H1 (cell line): ENCODE data around the gene PPA2. TPM values are rescaled to one million over a fixed set of nuclear protein-coding genes. Genes with fewer than 3 reads are reported as not detected.

Experiments used
- CTCF ChIA-PET: fragments of 300-600 bp; sonication (Branson Sonifier 250); formaldehyde crosslinking; loops from one replicate; lab custom pipeline; 2021; ENCODE audit not compliant: partially characterized antibody; lab: Charles Lee
- POLR2A ChIA-PET: fragments of 300-600 bp; sonication (Branson Sonifier 250); formaldehyde crosslinking; loops from one replicate; lab custom pipeline; 2021; ENCODE audit warnings: inconsistent platforms; ENCODE audit not compliant: partially characterized antibody; lab: Charles Lee
- DNase-seq, 2 experiments: peaks; one replicate each; pipeline versions ENCODE4 v3.0.0 to v3.0.0-alpha.2; 2010 to 2022; ENCODE audit warnings: low spot score in 2 of 2, low read depth in 1 of 2, mixed read lengths in 1 of 2
- FAIRE-seq: peaks from 2 replicates; lab custom pipeline; 2011; peaks lifted over from hg19 to GRCh38; lab: Jason Lieb, UNC
- H2AFZ ChIP-seq: 2 replicates; pipeline ENCODE4 v1.8.1; 2012; ENCODE audit warnings: low read length, inconsistent platforms
- H2AK5ac ChIP-seq: 2 replicates; pipeline ENCODE4 v1.6.1; 2013; ENCODE audit warnings: low read depth, low read length
- H2BK120ac ChIP-seq: replicated peaks from 2 replicates; pipeline ENCODE3; 2013; ENCODE audit warnings: low read depth, low read length, inconsistent platforms
- H2BK12ac ChIP-seq: 2 replicates; pipeline ENCODE4 v1.6.1; 2013; ENCODE audit warnings: low read depth, low read length
- H2BK15ac ChIP-seq: 2 replicates; pipeline ENCODE4 v1.6.1; 2013; ENCODE audit warnings: low read length
- H2BK20ac ChIP-seq: 2 replicates; pipeline ENCODE4 v1.6.1; 2013; ENCODE audit warnings: low read length
- H2BK5ac ChIP-seq: 2 replicates; pipeline ENCODE4 v1.6.1; 2013; ENCODE audit warnings: low read depth, low read length
- H3K14ac ChIP-seq: 2 replicates; pipeline ENCODE4 v1.6.1; 2013; ENCODE audit warnings: inconsistent platforms; ENCODE audit not compliant: insufficient read length
- H3K18ac ChIP-seq: 2 replicates; pipeline ENCODE4 v1.6.1; 2013; ENCODE audit warnings: low read length; ENCODE audit errors: extremely low read depth
- H3K23ac ChIP-seq: 2 replicates; pipeline ENCODE4 v1.6.1; 2013; ENCODE audit warnings: inconsistent platforms; ENCODE audit not compliant: insufficient read length
- H3K23me2 ChIP-seq: 2 replicates; pipeline ENCODE4 v1.6.1; 2013; ENCODE audit warnings: low read depth, low read length
- H3K27ac ChIP-seq: 2 replicates; pipeline ENCODE4 v1.6.1; 2011; ENCODE audit warnings: low read depth, low read length, inconsistent platforms
- H3K27me3 ChIP-seq, 4 experiments: replicated peaks in 1 of 4; 1 replicate in 1 of 4; 2 replicates in 3 of 4; pipeline versions ENCODE4 v1.6.1 to v1.8.1; 2011 to 2013; ENCODE audit warnings: low read length in 3 of 4, mild to moderate bottlenecking in 3 of 4, inconsistent platforms in 2 of 4, mixed read lengths in 2 of 4, moderate library complexity in 1 of 4; ENCODE audit not compliant: control insufficient read depth in 3 of 4, insufficient read depth in 3 of 4; ENCODE audit errors: extremely low read depth in 1 of 4
- H3K36me3 ChIP-seq, 4 experiments: 2 replicates each; pipeline versions ENCODE4 v1.6.1 to v1.8.1; 2011 to 2013; ENCODE audit warnings: mild to moderate bottlenecking in 4 of 4, low read length in 3 of 4, moderate library complexity in 2 of 4, control low read depth in 1 of 4, inconsistent platforms in 1 of 4; ENCODE audit not compliant: insufficient read depth in 4 of 4, control insufficient read depth in 2 of 4
- H3K4ac ChIP-seq: replicated peaks from 2 replicates; pipeline ENCODE3; 2013; ENCODE audit warnings: low read length, low read depth, mixed read lengths, inconsistent platforms; ENCODE audit not compliant: insufficient read length
- H3K4me1 ChIP-seq, 4 experiments: replicated peaks in 1 of 4; 1 replicate in 1 of 4; 2 replicates in 3 of 4; pipeline versions ENCODE4 v1.6.1 to v1.8.1; 2011 to 2013; ENCODE audit warnings: low read length in 3 of 4, inconsistent platforms in 2 of 4, mixed read lengths in 1 of 4; ENCODE audit not compliant: insufficient read depth in 4 of 4, control insufficient read depth in 3 of 4
- H3K4me2 ChIP-seq, 2 experiments: 2 replicates each; pipeline versions ENCODE4 v1.6.1 to v1.8.1; 2011 to 2013; ENCODE audit warnings: low read depth in 2 of 2, low read length in 2 of 2, control low read depth in 1 of 2, inconsistent platforms in 1 of 2, mild to moderate bottlenecking in 1 of 2; ENCODE audit not compliant: insufficient read depth in 1 of 2
- H3K4me3 ChIP-seq, 4 experiments: fragments of 200-600, 300-600 bp in 1 of 4; sonication (generic), shearing (Covaris generic), sonication (Bioruptor Twin) in 1 of 4; 2 replicates each; pipeline versions ENCODE4 v1.5.1 to v1.8.1; 2011 to 2016; ENCODE audit warnings: low read length in 4 of 4, low read depth in 3 of 4, control low read depth in 2 of 4, inconsistent platforms in 2 of 4, mild to moderate bottlenecking in 2 of 4, mixed read lengths in 1 of 4, moderate library complexity in 1 of 4; ENCODE audit not compliant: insufficient read depth in 2 of 4; ENCODE audit errors: extremely low read depth in 1 of 4
- H3K56ac ChIP-seq: replicated peaks from 2 replicates; pipeline ENCODE3; 2013; ENCODE audit warnings: low read depth, mild to moderate bottlenecking, mixed read lengths, low read length, inconsistent platforms; ENCODE audit not compliant: insufficient read length
- H3K79me1 ChIP-seq: 2 replicates; pipeline ENCODE4 v1.6.1; 2013; ENCODE audit warnings: low read depth, low read length, control low read depth
- H3K79me2 ChIP-seq, 2 experiments: 2 replicates each; pipeline versions ENCODE4 v1.6.1 to v1.8.1; 2012 to 2013; ENCODE audit warnings: low read length in 2 of 2, mild to moderate bottlenecking in 2 of 2, inconsistent platforms in 1 of 2; ENCODE audit not compliant: insufficient read depth in 2 of 2, control insufficient read depth in 1 of 2
- H3K9ac ChIP-seq, 4 experiments: replicated peaks in 1 of 4; 1 replicate in 1 of 4; 2 replicates in 3 of 4; pipeline versions ENCODE4 v1.6.1 to v1.8.1; 2011 to 2013; ENCODE audit warnings: low read depth in 3 of 4, low read length in 3 of 4, control low read depth in 2 of 4, mild to moderate bottlenecking in 2 of 4, moderate library complexity in 2 of 4, inconsistent platforms in 1 of 4; ENCODE audit errors: extremely low read depth in 1 of 4
- H3K9me3 ChIP-seq, 2 experiments: 2 replicates each; pipeline versions ENCODE4 v1.6.1 to v1.8.1; 2012 to 2013; ENCODE audit warnings: mild to moderate bottlenecking in 2 of 2, moderate library complexity in 2 of 2, control low read depth in 1 of 2, inconsistent platforms in 1 of 2, low read depth in 1 of 2, low read length in 1 of 2, mixed read lengths in 1 of 2; ENCODE audit not compliant: insufficient read depth in 2 of 2
- H4K20me1 ChIP-seq, 2 experiments: replicated peaks in 1 of 2; 2 replicates each; pipeline versions ENCODE3 to v1.8.1; 2011 to 2013; ENCODE audit warnings: inconsistent platforms in 2 of 2, low read length in 2 of 2, mild to moderate bottlenecking in 1 of 2; ENCODE audit not compliant: insufficient read depth in 2 of 2, control insufficient read depth in 1 of 2
- H4K5ac ChIP-seq: 2 replicates; pipeline ENCODE4 v1.6.1; 2013; ENCODE audit warnings: low read length, low read depth, mixed read lengths, inconsistent platforms; ENCODE audit not compliant: insufficient read length
- H4K8ac ChIP-seq: 2 replicates; pipeline ENCODE4 v1.8.0; 2013; ENCODE audit warnings: mild to moderate bottlenecking, moderate library complexity, low read length, inconsistent platforms; ENCODE audit not compliant: insufficient read depth; ENCODE audit errors: extremely low read depth
- H4K91ac ChIP-seq: replicated peaks from 2 replicates; pipeline ENCODE3; 2013; ENCODE audit warnings: low read length, mixed read lengths, inconsistent platforms; ENCODE audit not compliant: insufficient read length
- BCL11A ChIP-seq, 2 experiments: IDR thresholded peaks; one replicate each; pipeline ENCODE4 v1.6.1; 2011; ENCODE audit warnings: low read depth in 2 of 2, low read length in 2 of 2, mild to moderate bottlenecking in 2 of 2
- WGBS, 2 experiments: shearing (Covaris generic) in 1 of 2; methylation state at CpG; one replicate each; pipeline versions ENCODE4 v1.1.6 to v1.1.7; 2013 to 2015; ENCODE audit warnings: low lambda C conversion rate in 2 of 2, mixed read lengths in 2 of 2, inconsistent platforms in 1 of 2, low coverage in 1 of 2, missing lambda C conversion rate in 1 of 2; ENCODE audit not compliant: insufficient replicate concordance in 2 of 2, insufficient coverage in 1 of 2, insufficient read length in 1 of 2; ENCODE audit errors: extremely low coverage in 1 of 2, missing lambda C conversion rate in 1 of 2; 5-methylcytosine and 5-hydroxymethylcytosine counted together
- polyA plus RNA-seq, 7 experiments: library from polyadenylated mRNA; depleted of rRNA in 3 of 7; stranded (reverse) in 5 of 7; unstranded in 2 of 7; fragments of >200 nt in 5 of 7; fragments of 200-250 nt in 2 of 7; gene quantifications; 1 replicate in 5 of 7; 2 replicates in 1 of 7; 4 replicates in 1 of 7; pipeline versions ENCODE4 v1.2.1 to v1.2.3, GENCODE V29; 2011 to 2013; ENCODE audit warnings: missing spikeins in 2 of 7, mixed read lengths in 2 of 7
- total RNA-seq: library from RNA; stranded (reverse); fragmentation: NEBNext Ultra II Directional; extraction: Animal tissue kit (Norgen Biotek cat#: 25700); gene quantifications from 2 replicates; pipeline ENCODE4 v1.2.1, GENCODE V29; 2021

PPA2 gene
- total and polyA plus RNA-seq, 2 of the 8 experiments (the other 6 are each of a cell fraction or from before 2014, with no cell fraction given), result 24.9 to 62.7 TPM

GRCh38 chr4:105387466-105387865, 86.4 kb downstream of the PPA2 start:
- Histone ChIP-seq H3K56ac (no peak overlapping the region), H3K4me3 (no peak overlapping the region), H3K79me2 (no peaks in the 10 kb centered on the region), H3K27me3 (no peaks in the 10 kb centered on the region), H3K4ac (no peak overlapping the region), H2BK15ac (no peak overlapping the region), H3K23me2 (no peaks in the 10 kb centered on the region), H2BK20ac (no peak overlapping the region), H3K4me2 (no peak overlapping the region), H3K27ac (no peak overlapping the region), H4K91ac (no peak overlapping the region), H3K79me1 (no peaks in the 10 kb centered on the region), H3K9me3 (no peaks in the 10 kb centered on the region), H4K20me1 (no peaks in the 10 kb centered on the region), H3K14ac (no peak overlapping the region), H2AK5ac (no peak overlapping the region), H2BK12ac (no peak overlapping the region), H3K36me3 (no peaks in the 10 kb centered on the region; a peak in 2 of 8 replicates), H4K8ac (no peak overlapping the region), H3K18ac (no peak overlapping the region), H2BK5ac (no peak overlapping the region), H3K4me1 (no peaks in the 10 kb centered on the region), H3K23ac (no peak overlapping the region), H3K9ac (no peak overlapping the region), H2BK120ac (no peak overlapping the region), H2AFZ (no peak overlapping the region), H4K5ac (no peak overlapping the region)
- DNase-seq (no peak), FAIRE-seq (no peak)
- POLR2A ChIA-PET, result interaction anchor here (0.7 kb wide), 1 partner anchor 800 kb away, joined by 3 read pairs; no protein-coding TSS in a partner anchor
- CTCF ChIA-PET, result no interaction called here
- WGBS, 2 experiments, result 91% methylated on average over 5 of the region's 5 CpGs; no CpG with 5 or more reads in 1 of the 2 experiments
- TF ChIP-seq BCL11A (IDR thresholded peaks at IDR 0.05; ENCODE audit: low read depth in 2 of 2, low read length in 2 of 2), result no peak
